Testis (tissue), 3 donors: ENCODE measurements around the gene LRRC27. TPM values are rescaled to one million over a fixed set of nuclear protein-coding genes. Genes with fewer than 3 reads are reported as not detected.
A peak's percentile ranks its signal among the peaks of the same experiment; 100 is the strongest.

Experiments
- DNase-seq: peaks from one replicate; pipeline ENCODE4 v3.0.0-alpha.2; 2019
- H3K27ac ChIP-seq, 2 donors: fragments of 200-600 bp; sonication (generic); one replicate each; pipeline ENCODE4 v1.5.1; 2019
- H3K27me3 ChIP-seq: fragments of 200-600 bp; sonication (generic); one replicate; pipeline ENCODE4 v1.5.1; 2019
- H3K36me3 ChIP-seq: fragments of 200-600 bp; sonication (generic); one replicate; pipeline ENCODE4 v1.5.1; 2017; ENCODE audit warnings: low read depth; ENCODE audit errors: missing control alignments
- H3K4me1 ChIP-seq: fragments of 200-600 bp; sonication (generic); one replicate; pipeline ENCODE4 v1.5.1; 2019
- H3K4me3 ChIP-seq, 2 donors: fragments of 200-600 bp; sonication (generic); one replicate each; pipeline ENCODE4 v1.5.1; 2017 to 2019
- H3K9me3 ChIP-seq: fragments of 200-600 bp; sonication (generic); one replicate; pipeline ENCODE4 v1.5.1; 2017
- POLR2A ChIP-seq: fragments of 450-650 bp; IDR thresholded peaks from one replicate; pipeline ENCODE4 v1.6.1; 2017; ENCODE audit warnings: antibody characterized with exemption, mild to moderate bottlenecking, moderate library complexity
- WGBS, 2 donors: methylation state at CpG; one replicate each; pipeline ENCODE4 v1.1.5; 2018; 5-methylcytosine and 5-hydroxymethylcytosine counted together
- intact Hi-C: fragments of 100-400 bp; cut with DNase I; formaldehyde crosslinking; loops from one replicate; pipeline ENCODE4 v1.15.1; 2023; ENCODE audit warnings: low total_unique reads
- polyA plus RNA-seq: library from polyadenylated mRNA; stranded (reverse); fragments of 350-450 nt; fragmentation: Illumina TruSeq; extraction: RNeasy Lipid Tissue Mini Kit (QIAGEN cat#74804); gene quantifications from one replicate; pipeline ENCODE4 v1.2.3, GENCODE V29; 2014; ENCODE audit warnings: low read depth, low replicate concordance; ENCODE audit not compliant: insufficient read depth
- total RNA-seq, 2 donors: library from RNA; depleted of rRNA; stranded (reverse); fragments of >200 nt; gene quantifications; one replicate each; pipeline ENCODE4 v1.2.3, GENCODE V29; 2016
- TF ChIP-seq, protein P1 (sequence below), 3 experiments: fragments of 450-650 bp in 2 of 3; fragments of 200-600 bp in 1 of 3; sonication (generic) in 1 of 3; IDR thresholded peaks; one replicate each; pipeline ENCODE4 v1.5.1; 2016 to 2019; ENCODE audit warnings: antibody characterized with exemption in 3 of 3, mild to moderate bottlenecking in 2 of 3, moderate library complexity in 1 of 3

Gene LRRC27
- total and polyA plus RNA-seq, 3 donors from 2014 or later: 49.4 to 164 (median 110) TPM

DNA sequence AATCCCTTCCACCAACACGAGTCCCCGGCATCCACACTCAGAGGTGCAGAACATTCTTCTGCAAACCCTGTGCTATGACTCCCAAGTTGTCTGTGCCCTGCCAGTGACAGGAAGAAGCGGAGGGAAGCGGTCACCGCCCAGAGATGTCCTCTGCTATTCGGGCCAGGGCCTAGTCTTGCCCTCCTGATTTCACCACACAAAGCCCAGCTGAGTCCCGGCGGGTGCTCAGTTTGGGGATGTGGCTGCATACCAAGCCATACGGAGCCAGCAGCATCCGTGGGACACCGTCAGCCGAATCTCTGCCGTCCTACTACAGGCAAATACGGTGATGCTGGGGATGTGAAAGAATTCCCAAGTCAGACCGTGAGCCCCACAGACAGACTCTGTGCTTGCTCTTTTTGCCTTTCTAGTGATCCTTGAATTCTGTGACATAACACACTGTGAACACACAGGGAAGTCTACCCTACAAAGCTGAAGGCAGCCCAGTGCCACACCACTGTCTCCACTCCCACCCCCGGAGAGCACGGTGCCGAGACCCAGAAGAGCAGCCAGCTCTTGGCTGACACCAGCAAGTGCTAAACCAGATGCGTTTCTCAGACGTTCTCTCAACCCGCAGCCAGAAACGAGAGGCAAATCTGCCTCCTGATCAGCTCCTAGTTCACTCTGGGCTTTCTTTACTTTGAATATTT, 26.2 kb upstream of the LRRC27 start:
- H3K36me3 ChIP-seq: no peaks in the 10 kb centered on the region
- WGBS, 2 donors: 89 to 90% methylated on average over 22 of the region's 22 CpGs
- no peak for DNase-seq
- H3K4me1 ChIP-seq: peaks cover 5% of the 10 kb centered on the region
- no peak overlapping the region for H3K4me3 ChIP-seq
- H3K9me3 ChIP-seq: no peaks in the 10 kb centered on the region
- TF ChIP-seq POLR2A: no peak
- TF ChIP-seq, protein P1, sequence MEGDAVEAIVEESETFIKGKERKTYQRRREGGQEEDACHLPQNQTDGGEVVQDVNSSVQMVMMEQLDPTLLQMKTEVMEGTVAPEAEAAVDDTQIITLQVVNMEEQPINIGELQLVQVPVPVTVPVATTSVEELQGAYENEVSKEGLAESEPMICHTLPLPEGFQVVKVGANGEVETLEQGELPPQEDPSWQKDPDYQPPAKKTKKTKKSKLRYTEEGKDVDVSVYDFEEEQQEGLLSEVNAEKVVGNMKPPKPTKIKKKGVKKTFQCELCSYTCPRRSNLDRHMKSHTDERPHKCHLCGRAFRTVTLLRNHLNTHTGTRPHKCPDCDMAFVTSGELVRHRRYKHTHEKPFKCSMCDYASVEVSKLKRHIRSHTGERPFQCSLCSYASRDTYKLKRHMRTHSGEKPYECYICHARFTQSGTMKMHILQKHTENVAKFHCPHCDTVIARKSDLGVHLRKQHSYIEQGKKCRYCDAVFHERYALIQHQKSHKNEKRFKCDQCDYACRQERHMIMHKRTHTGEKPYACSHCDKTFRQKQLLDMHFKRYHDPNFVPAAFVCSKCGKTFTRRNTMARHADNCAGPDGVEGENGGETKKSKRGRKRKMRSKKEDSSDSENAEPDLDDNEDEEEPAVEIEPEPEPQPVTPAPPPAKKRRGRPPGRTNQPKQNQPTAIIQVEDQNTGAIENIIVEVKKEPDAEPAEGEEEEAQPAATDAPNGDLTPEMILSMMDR (IDR thresholded peaks at IDR 0.05): no peak
- no peak overlapping the region for H3K27ac ChIP-seq
- H3K27me3 ChIP-seq: no peaks in the 10 kb centered on the region
- intact Hi-C loops: no loop called here

DNA sequence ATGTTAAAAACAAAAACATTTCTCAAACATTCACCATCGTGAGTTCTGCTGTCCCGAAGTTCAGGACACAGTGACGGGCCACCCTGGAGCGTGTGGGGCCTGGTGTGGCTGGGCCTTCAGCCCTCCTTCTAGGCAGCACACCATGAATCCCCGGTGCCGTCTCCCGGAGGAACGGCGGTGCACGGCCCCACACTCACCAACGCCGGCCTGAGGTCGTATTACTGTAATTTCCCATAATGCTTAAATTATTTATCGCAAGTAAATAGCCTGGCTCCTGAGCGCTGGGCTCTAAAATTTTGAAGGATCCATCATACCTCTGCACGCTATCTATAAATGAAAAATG, 25.7 kb upstream of the LRRC27 start:
- DNase-seq: no peak
- Histone ChIP-seq H3K9me3 (no peaks in the 10 kb centered on the region), H3K4me1 (peaks cover 5% of the 10 kb centered on the region), H3K4me3 (no peak overlapping the region), H3K27ac (no peak overlapping the region), H3K36me3 (no peaks in the 10 kb centered on the region), H3K27me3 (no peaks in the 10 kb centered on the region)
- TF ChIP-seq, protein P1 (IDR thresholded peaks at IDR 0.05): no peak
- no peak for TF ChIP-seq POLR2A
- intact Hi-C loops: no loop called here
- 73 to 79% methylated on average over 16 of the region's 16 CpGs for WGBS, 2 donors

DNA sequence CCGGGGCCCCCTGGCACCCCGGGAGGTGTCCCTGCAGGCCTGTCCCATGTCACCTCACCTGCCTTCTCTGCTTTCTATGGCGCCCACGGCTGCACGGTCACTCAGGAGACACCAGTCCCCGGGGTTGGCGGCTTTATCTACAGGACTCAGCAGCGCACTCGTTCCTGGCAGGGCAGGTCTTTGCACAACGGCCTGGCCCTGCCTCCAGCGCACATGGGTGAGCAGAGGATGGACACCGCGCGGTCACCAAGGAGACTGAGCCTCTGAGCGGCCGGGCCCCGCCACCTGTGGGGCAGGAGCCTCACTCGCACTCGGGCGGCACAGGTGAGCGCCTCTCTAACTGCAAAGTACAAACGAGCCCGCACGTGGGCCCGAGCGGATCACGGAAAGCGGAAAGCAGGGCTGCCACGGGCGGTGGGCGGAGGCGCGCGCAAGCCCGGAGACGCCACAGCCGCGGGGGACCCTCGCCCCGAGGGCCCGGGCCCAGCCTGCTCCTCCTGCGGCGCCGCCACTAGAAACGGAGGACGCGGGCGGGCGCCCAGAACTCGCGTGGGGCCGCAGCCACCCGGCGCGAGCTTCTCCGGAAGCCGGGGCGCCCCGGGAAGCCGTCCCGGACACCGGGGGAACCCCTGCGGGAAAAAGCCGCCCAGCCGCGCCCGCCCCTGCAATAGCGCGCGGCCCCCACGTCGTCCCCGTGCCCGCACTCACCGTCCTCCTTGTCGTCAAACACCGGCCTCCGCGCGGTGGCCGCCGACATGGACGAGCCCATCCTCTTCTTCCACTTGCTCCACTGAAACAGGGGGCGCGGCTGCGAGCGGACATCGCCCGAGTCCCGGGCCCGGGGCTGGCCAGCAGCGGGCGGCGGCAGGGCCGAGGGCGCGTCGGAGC, 24.9 kb upstream of the LRRC27 start:
- Histone ChIP-seq H3K36me3 (no peaks in the 10 kb centered on the region), H3K4me1 (peaks cover 5% of the 10 kb centered on the region), H3K27me3 (no peaks in the 10 kb centered on the region), H3K4me3 (peak overlapping the region; percentile 56 to 61), H3K9me3 (no peaks in the 10 kb centered on the region), H3K27ac (no peak overlapping the region)
- WGBS, 2 donors: 4 to 5% methylated on average over 37 to 64 of the region's 98 CpGs
- TF ChIP-seq, protein P1 (IDR thresholded peaks at IDR 0.05): no peak
- TF ChIP-seq POLR2A: no peak
- DNase-seq: peak; percentile 29
- intact Hi-C loops: no loop called here

DNA sequence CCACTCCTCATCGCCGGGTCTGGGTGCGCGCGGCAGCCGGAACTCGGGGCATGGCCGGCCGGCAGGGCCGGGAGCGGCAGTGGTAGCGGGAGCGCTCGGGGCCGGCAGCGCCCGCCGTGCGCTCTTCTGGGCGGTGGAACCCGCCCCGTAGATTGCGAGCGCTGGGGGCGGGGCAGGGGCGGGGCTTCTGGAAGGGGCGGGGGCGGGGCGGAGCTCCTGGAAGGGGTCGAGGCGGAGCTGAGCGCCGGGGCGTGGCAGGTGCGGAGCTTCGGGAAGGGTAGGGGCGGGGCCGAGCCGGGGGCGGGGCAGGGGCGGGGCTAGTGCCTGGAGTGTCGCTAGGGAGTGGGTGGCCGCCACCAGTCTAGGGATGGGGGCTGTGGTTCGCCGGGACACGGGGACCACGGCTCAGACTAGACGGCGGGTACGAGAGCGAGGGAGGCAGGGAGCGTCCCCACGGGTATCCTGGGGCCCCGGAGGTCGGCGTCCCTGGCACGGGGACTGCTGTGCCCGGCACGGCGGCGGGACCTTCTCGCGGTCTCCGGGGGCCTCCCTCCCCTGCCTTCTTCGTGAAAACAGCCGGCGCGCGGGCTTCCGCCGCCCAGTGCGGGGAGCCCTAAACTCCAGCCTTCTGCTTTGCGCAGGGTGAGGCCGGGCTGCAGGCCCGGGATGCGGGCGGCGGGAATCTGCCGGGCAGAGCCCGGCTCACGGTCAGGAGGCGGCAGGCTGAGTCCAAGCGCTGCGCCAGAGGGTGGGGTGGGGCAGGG, 24.0 kb upstream of the LRRC27 start, which contains the start of gene STK32C:
Gene STK32C (minus strand): TSS at position 128 of the 764 bp plus-strand sequence. CDS start 117 bp downstream, at position 11.
- H3K27ac ChIP-seq: peak within 1 kb of the TSS in 1 of 2 donors; percentile 17
- no peaks in the 10 kb centered on the region for H3K9me3 ChIP-seq
- 0% methylated on average over 5 to 50 of the region's 84 CpGs for WGBS, 2 donors
- peak within 1 kb of the TSS; percentile 56 to 87 for H3K4me3 ChIP-seq
- no peaks in the 10 kb centered on the region for H3K36me3 ChIP-seq
- DNase-seq: peak; percentile 96
- TF ChIP-seq POLR2A: no peak
- TF ChIP-seq, protein P1 (IDR thresholded peaks at IDR 0.05): no peak
- intact Hi-C loops: no loop called here
- peaks cover 5% of the 10 kb centered on the region for H3K4me1 ChIP-seq
- H3K27me3 ChIP-seq: no peaks in the 10 kb centered on the region
